Erythroblast (primary cell): Measurements from ENCODE around the gene NOP56.

ENCODE experiments used
- GATA1 ChIP-seq: IDR thresholded peaks from 2 replicates; pipeline ENCODE4 v1.6.1; 2011; ENCODE audit warnings: low read depth, mild to moderate bottlenecking, control low read depth, low read length, moderate library complexity
- POLR2A ChIP-seq: IDR thresholded peaks from 2 replicates; pipeline ENCODE4 v1.6.1; 2011; ENCODE audit warnings: mild to moderate bottlenecking, low read length

GRCh38 chr20:2705931-2706645, 53.7 kb downstream of the NOP56 start:
- no peak for TF ChIP-seq POLR2A
- TF ChIP-seq GATA1, result no peak
